Upper lobe of left lung (tissue), 4 donors: Measurements from ENCODE around the gene LGALS9C.
"Not testable (repeated sequence)": the region's sequence is repeated elsewhere in the genome, so short reads cannot be mapped to it uniquely, and the experiment has no call there.

Experiments used
- CTCF ChIP-seq, 6 experiments: fragments of 450-650 bp in 4 of 6; fragments of 200-600 bp in 2 of 6; sonication (generic) in 2 of 6; IDR thresholded peaks; one replicate each; pipeline ENCODE4 v1.5.1; 2016 to 2019; ENCODE audit warnings: antibody characterized with exemption in 6 of 6
- POLR2A ChIP-seq, 4 donors: fragments of 450-650 bp; IDR thresholded peaks; one replicate each; pipeline ENCODE4 v1.5.1; 2016 to 2017; ENCODE audit warnings: antibody characterized with exemption in 4 of 4, mild to moderate bottlenecking in 2 of 4

DNA sequence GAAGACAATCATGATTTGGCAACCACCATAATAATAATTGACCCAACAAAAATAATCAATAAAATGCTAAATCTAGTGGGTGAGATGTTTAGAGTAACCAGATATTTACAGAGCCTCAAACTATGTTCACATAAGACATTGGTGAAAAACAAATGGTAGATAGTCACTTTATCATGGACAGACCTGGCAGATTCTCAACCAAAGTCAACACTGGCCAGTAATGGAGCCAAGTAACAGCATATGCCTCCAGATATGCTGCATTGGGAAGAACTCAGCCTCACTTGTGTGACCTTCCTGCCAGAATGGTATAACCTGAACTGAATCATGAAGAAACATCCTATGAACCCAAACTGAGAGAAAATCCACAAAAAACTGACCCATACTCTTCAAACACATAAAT, 53.8 kb downstream of the LGALS9C start:
- not testable (repeated sequence) for TF ChIP-seq CTCF, POLR2A (IDR thresholded peaks at IDR 0.05)
